ENCODE results near the gene PAQR6. TPM values are rescaled to one million over a fixed set of nuclear protein-coding genes. Genes with fewer than 3 reads are reported as not detected.

The PAQR6 gene
- total RNA-seq, 2 donors from 2014 or later: 0.33 TPM; not detected in 1

DNA sequence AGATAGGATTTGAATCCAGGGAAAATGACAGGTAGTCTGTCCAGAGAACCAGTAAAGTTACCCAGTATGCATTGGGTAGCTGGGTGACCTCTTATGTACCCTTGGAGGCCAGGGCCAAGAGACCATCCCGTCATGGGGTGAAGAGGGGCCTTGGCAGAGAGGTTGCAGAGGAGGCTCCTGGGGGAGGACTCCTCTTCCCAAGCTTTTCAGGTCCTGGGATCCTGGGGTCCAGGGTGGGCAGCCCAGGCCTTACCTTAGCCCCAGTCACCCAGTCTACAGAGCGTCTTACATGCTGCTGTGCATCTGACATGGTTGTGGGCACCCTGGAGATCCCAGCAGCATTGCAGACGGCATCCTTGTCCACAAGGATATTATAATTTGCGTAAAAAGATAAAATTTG, 21.1 kb downstream of the PAQR6 start:
- no peak for ATAC-seq
- 91 to 92% methylated on average over 4 of the region's 4 CpGs for WGBS, 2 donors
- DNase-seq: no peak
- Histone ChIP-seq H3K9me3 (no peaks in the 10 kb centered on the region), H3K27me3 (no peaks in the 10 kb centered on the region), H3K4me3 (no peak overlapping the region), H3K36me3 (replicated peaks in 1 of 2; ENCODE audit: insufficient read depth in 1 of 2, low read depth in 2 of 2) (peaks cover 0 to 13% of the 10 kb centered on the region in 2 donors), H3K4me1 (peaks cover 7% of the 10 kb centered on the region), H3K27ac (no peak overlapping the region)
- intact Hi-C loops (cut with DNase I): no loop called here
- TF ChIP-seq, protein P1, sequence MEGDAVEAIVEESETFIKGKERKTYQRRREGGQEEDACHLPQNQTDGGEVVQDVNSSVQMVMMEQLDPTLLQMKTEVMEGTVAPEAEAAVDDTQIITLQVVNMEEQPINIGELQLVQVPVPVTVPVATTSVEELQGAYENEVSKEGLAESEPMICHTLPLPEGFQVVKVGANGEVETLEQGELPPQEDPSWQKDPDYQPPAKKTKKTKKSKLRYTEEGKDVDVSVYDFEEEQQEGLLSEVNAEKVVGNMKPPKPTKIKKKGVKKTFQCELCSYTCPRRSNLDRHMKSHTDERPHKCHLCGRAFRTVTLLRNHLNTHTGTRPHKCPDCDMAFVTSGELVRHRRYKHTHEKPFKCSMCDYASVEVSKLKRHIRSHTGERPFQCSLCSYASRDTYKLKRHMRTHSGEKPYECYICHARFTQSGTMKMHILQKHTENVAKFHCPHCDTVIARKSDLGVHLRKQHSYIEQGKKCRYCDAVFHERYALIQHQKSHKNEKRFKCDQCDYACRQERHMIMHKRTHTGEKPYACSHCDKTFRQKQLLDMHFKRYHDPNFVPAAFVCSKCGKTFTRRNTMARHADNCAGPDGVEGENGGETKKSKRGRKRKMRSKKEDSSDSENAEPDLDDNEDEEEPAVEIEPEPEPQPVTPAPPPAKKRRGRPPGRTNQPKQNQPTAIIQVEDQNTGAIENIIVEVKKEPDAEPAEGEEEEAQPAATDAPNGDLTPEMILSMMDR (IDR thresholded peaks at IDR 0.05): no peak
- no peak for TF ChIP-seq POLR2A (IDR thresholded peaks at IDR 0.05)

- ATAC-seq: no peak
- Histone ChIP-seq H3K9me3 (no peaks in the 10 kb centered on the region), H3K27ac (no peak overlapping the region), H3K4me3 (no peak overlapping the region), H3K4me1 (peaks cover 7% of the 10 kb centered on the region), H3K27me3 (no peaks in the 10 kb centered on the region), H3K36me3 (replicated peaks in 1 of 2; ENCODE audit: insufficient read depth in 1 of 2, low read depth in 2 of 2) (peaks cover 0 to 15% of the 10 kb centered on the region in 2 donors)
- intact Hi-C loops (cut with DNase I): no loop called here
- TF ChIP-seq, protein P1 (IDR thresholded peaks at IDR 0.05): no peak
- no peak for TF ChIP-seq POLR2A (IDR thresholded peaks at IDR 0.05)
- 75 to 76% methylated on average over 2 of the region's 2 CpGs for WGBS, 2 donors
- DNase-seq: no peak
These were observed 21.7 kb downstream of the PAQR6 start for GRCh38 chr1:156226116-156226538.

DNA sequence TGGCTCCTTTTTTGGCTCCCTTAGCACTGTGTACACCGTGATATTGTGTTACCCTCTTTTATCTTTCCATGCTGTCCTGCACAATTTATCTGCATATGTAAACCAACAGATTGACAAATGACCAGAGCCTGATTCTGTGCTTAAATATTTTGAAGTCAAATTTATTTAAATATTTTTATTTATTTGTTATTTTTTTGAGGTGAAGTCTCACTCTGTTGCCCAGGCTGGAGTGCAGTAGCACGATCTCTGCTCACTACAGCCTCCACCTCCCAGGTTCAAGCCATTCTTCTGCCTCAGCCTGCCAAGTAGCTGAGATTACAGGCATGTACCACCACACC, 22.2 kb downstream of the PAQR6 start:
- peaks cover 7% of the 10 kb centered on the region for H3K4me1 ChIP-seq
- no peak for TF ChIP-seq POLR2A (IDR thresholded peaks at IDR 0.05)
- TF ChIP-seq, protein P1 (IDR thresholded peaks at IDR 0.05): peak in 1 of 7 experiments; percentile 24
- no peak overlapping the region for H3K27ac ChIP-seq
- no peaks in the 10 kb centered on the region for H3K27me3 ChIP-seq
- ATAC-seq: no peak
- WGBS, 2 donors: 5% methylated on average over 2 of the region's 2 CpGs
- no peaks in the 10 kb centered on the region for H3K9me3 ChIP-seq
- H3K4me3 ChIP-seq: no peak overlapping the region
- peaks cover 0 to 19% of the 10 kb centered on the region in 2 donors for H3K36me3 ChIP-seq (replicated peaks in 1 of 2; ENCODE audit: insufficient read depth in 1 of 2, low read depth in 2 of 2)
- no peak for DNase-seq
- intact Hi-C loops (cut with DNase I): no loop called here

- peaks cover 22% of the 10 kb centered on the region for H3K4me1 ChIP-seq
- DNase-seq (no peak), ATAC-seq (no peak)
- 93 to 95% methylated on average over 13 of the region's 13 CpGs for WGBS, 2 donors
- H3K4me3 ChIP-seq: no peak overlapping the region
- no peak for TF ChIP-seq POLR2A (IDR thresholded peaks at IDR 0.05)
- TF ChIP-seq, protein P1 (IDR thresholded peaks at IDR 0.05): no peak
- no peaks in the 10 kb centered on the region for H3K27me3 ChIP-seq
- intact Hi-C loops (cut with DNase I): loop anchor here (5.0 kb wide), 2 partner anchors 75 to 130 kb away; no protein-coding TSS in a partner anchor
- no peak overlapping the region for H3K27ac ChIP-seq
- H3K9me3 ChIP-seq: no peaks in the 10 kb centered on the region
- peaks cover 0 to 14% of the 10 kb centered on the region in 2 donors for H3K36me3 ChIP-seq (replicated peaks in 1 of 2; ENCODE audit: insufficient read depth in 1 of 2, low read depth in 2 of 2)
These were observed 25.7 kb downstream of the PAQR6 start for GRCh38 chr1:156221986-156222692.

- H3K36me3 ChIP-seq (replicated peaks in 1 of 2; ENCODE audit: insufficient read depth in 1 of 2, low read depth in 2 of 2): peaks cover 0 to 14% of the 10 kb centered on the region in 2 donors
- 95% methylated on average over 9 of the region's 9 CpGs for WGBS, 2 donors
- H3K27me3 ChIP-seq: no peaks in the 10 kb centered on the region
- H3K4me1 ChIP-seq: peaks cover 26% of the 10 kb centered on the region
- ATAC-seq: no peak
- H3K27ac ChIP-seq: no peak overlapping the region
- no peaks in the 10 kb centered on the region for H3K9me3 ChIP-seq
- DNase-seq: no peak
- no peak for TF ChIP-seq POLR2A (IDR thresholded peaks at IDR 0.05)
- TF ChIP-seq, protein P1 (IDR thresholded peaks at IDR 0.05): no peak
- intact Hi-C loops (cut with DNase I): loop anchor here (5.0 kb wide), 2 partner anchors 73 to 128 kb away; no protein-coding TSS in a partner anchor
- H3K4me3 ChIP-seq: no peak overlapping the region
These were observed 27.6 kb downstream of the PAQR6 start for GRCh38 chr1:156220226-156220625.
